Loucy (cell line): ENCODE data around the gene SQOR.

Source experiments
- H2AFZ ChIP-seq: fragments of 200-600 bp; sonication (generic); 2 replicates; pipeline ENCODE4 v1.6.0; 2016; ENCODE audit warnings: antibody characterized with exemption, mild to moderate bottlenecking, low read length, moderate library complexity
- H3F3A ChIP-seq: fragments of 200-600 bp; 2 replicates; pipeline ENCODE4 v1.6.0; 2016; ENCODE audit warnings: antibody characterized with exemption, low read depth, mild to moderate bottlenecking
- H3K27me3 ChIP-seq: fragments of 200-600 bp; sonication (generic); 2 replicates; pipeline ENCODE4 v1.6.1; 2014; ENCODE audit warnings: low read length, mild to moderate bottlenecking; ENCODE audit not compliant: insufficient read depth, poor library complexity, severe bottlenecking
- H3K36me3 ChIP-seq: fragments of 200-600 bp; sonication (generic); 2 replicates; pipeline ENCODE4 v1.6.1; 2016; ENCODE audit warnings: low read length; ENCODE audit not compliant: insufficient read depth
- H3K4me1 ChIP-seq: fragments of 200-600 bp; sonication (generic); 2 replicates; pipeline ENCODE4 v1.5.1; 2014; ENCODE audit warnings: low read length, mild to moderate bottlenecking; ENCODE audit not compliant: insufficient read depth, poor library complexity, severe bottlenecking
- H3K4me2 ChIP-seq: fragments of 200-600 bp; sonication (generic); 2 replicates; pipeline ENCODE4 v1.6.0; 2014; ENCODE audit warnings: antibody characterized with exemption, low read length, low read depth, mild to moderate bottlenecking; ENCODE audit not compliant: poor library complexity, severe bottlenecking
- H3K4me3 ChIP-seq: fragments of 200-600 bp; sonication (generic); 2 replicates; pipeline ENCODE4 v1.5.1; 2014; ENCODE audit warnings: low read length, mild to moderate bottlenecking, mixed read lengths; ENCODE audit not compliant: poor library complexity, severe bottlenecking
- H3K79me2 ChIP-seq: fragments of 200-600 bp; sonication (generic); 2 replicates; pipeline ENCODE4 v1.6.1; 2014; ENCODE audit warnings: low read length; ENCODE audit not compliant: insufficient read depth
- H3K9ac ChIP-seq: fragments of 200-600 bp; sonication (generic); 2 replicates; pipeline ENCODE4 v1.6.0; 2014; ENCODE audit warnings: mild to moderate bottlenecking, low read depth, low read length, moderate library complexity; ENCODE audit not compliant: poor library complexity, severe bottlenecking
- H3K9me2 ChIP-seq: fragments of 200-600 bp; sonication (generic); replicated peaks from 2 replicates; pipeline ENCODE4 v1.6.1; 2016; ENCODE audit warnings: low read depth, low read length, mixed read lengths
- H3K9me3 ChIP-seq: fragments of 200-600 bp; sonication (generic); 2 replicates; pipeline ENCODE4 v1.6.1; 2014; ENCODE audit warnings: mild to moderate bottlenecking, antibody characterized with exemption, low read length, low read depth; ENCODE audit not compliant: insufficient read depth
- H4K20me1 ChIP-seq: fragments of 200-600 bp; sonication (generic); 2 replicates; pipeline ENCODE4 v1.6.0; 2014; ENCODE audit warnings: antibody characterized with exemption, low read length, mild to moderate bottlenecking; ENCODE audit not compliant: insufficient read depth, poor library complexity, severe bottlenecking
- CTCF ChIP-seq: fragments of 200-600 bp; sonication (generic); conservative IDR thresholded peaks from 2 replicates; pipeline ENCODE4 v1.5.1; 2014; ENCODE audit warnings: mild to moderate bottlenecking, antibody characterized with exemption, low read length
- EZH2phosphoT487 ChIP-seq: fragments of 200-600 bp; IDR thresholded peaks from 2 replicates; pipeline ENCODE4 v1.6.1; 2018; ENCODE audit warnings: antibody characterized with exemption, mild to moderate bottlenecking, moderate library complexity, borderline replicate concordance

Gene SQOR

GRCh38 chr15:45586601-45587094 lies 48.2 kb upstream of the SQOR start:
- Histone ChIP-seq H3K4me1 (peaks cover 38% of the 10 kb centered on the region), H4K20me1 (peaks cover 32% of the 10 kb centered on the region), H3F3A (no peaks in the 10 kb centered on the region), H3K27me3 (no peaks in the 10 kb centered on the region), H3K4me3 (peak overlapping the region; percentile 99), H3K9me3 (no peaks in the 10 kb centered on the region), H3K4me2 (peak overlapping the region; percentile 94), H3K79me2 (peaks cover 61% of the 10 kb centered on the region), H2AFZ (peak overlapping the region; percentile 97), H3K9ac (peak overlapping the region; percentile 97), H3K9me2 (no peaks in the 10 kb centered on the region), H3K36me3 (no peaks in the 10 kb centered on the region)
- no peak for TF ChIP-seq EZH2phosphoT487
- no peak for TF ChIP-seq CTCF

- peak within 1 kb of the TSS; percentile 95 for H3K4me2 ChIP-seq
- H3K9me2 ChIP-seq = no peaks in the 10 kb centered on the region
- H3K4me1 ChIP-seq = peaks cover 43% of the 10 kb centered on the region
- H3K4me3 ChIP-seq = peak within 1 kb of the TSS; percentile 99
- H3K79me2 ChIP-seq = peaks cover 67% of the 10 kb centered on the region
- no peaks in the 10 kb centered on the region for H3K9me3 ChIP-seq
- H2AFZ ChIP-seq = peak within 1 kb of the TSS; percentile 97
- no peaks in the 10 kb centered on the region for H3K36me3 ChIP-seq
- no peaks in the 10 kb centered on the region for H3F3A ChIP-seq
- H3K27me3 ChIP-seq = no peaks in the 10 kb centered on the region
- no peak for TF ChIP-seq EZH2phosphoT487
- no peak for TF ChIP-seq CTCF
- H3K9ac ChIP-seq = peak within 1 kb of the TSS; percentile 97
- peaks cover 38% of the 10 kb centered on the region for H4K20me1 ChIP-seq
Measured at GRCh38 chr15:45587095-45587862, 47.5 kb upstream of the SQOR start, which contains the start of gene BLOC1S6. TSS of gene BLOC1S6 (plus strand) at chr15:45587379. CDS start at chr15:45587444, 65 bp downstream.

- Histone ChIP-seq H2AFZ (peak overlapping the region; percentile 97; the same call in 1 of the 2 replicates), H3K9me3 (no peaks in the 10 kb centered on the region), H3K79me2 (peaks cover 72% of the 10 kb centered on the region), H3K4me1 (peaks cover 48% of the 10 kb centered on the region), H4K20me1 (peaks cover 43% of the 10 kb centered on the region), H3F3A (no peaks in the 10 kb centered on the region), H3K36me3 (no peaks in the 10 kb centered on the region), H3K27me3 (no peaks in the 10 kb centered on the region), H3K9ac (peak overlapping the region; percentile 97), H3K9me2 (no peaks in the 10 kb centered on the region), H3K4me3 (peak overlapping the region; percentile 99), H3K4me2 (peak overlapping the region; percentile 95)
- no peak for TF ChIP-seq CTCF
- TF ChIP-seq EZH2phosphoT487 = no peak
Measured at GRCh38 chr15:45587863-45588170, 47.0 kb upstream of the SQOR start.
